NCI-H187 treated with DMSO at 0.1 percent for 48 hours (cell line): Measurements from ENCODE around the gene EXOSC6.
"Not testable (repeated sequence)": the region's sequence is repeated elsewhere in the genome, so short reads cannot be mapped to it uniquely, and the experiment has no call there.

Source experiments
- DNase-seq: peaks from one replicate; lab custom pipeline; 2025; lab: John Stamatoyannopoulos, UW

EXOSC6 gene

GRCh38 chr16:70251629-70252354 is at the start of gene EXOSC6:
Gene EXOSC6, minus strand, starts transcription at chr16:70251940. Its CDS starts 40 bp downstream, at chr16:70251900.
- DNase-seq, result peak; percentile 55

- DNase-seq, result no peak
Observed at GRCh38 chr16:70301121-70301520, 49.4 kb upstream of the EXOSC6 start.

DNA sequence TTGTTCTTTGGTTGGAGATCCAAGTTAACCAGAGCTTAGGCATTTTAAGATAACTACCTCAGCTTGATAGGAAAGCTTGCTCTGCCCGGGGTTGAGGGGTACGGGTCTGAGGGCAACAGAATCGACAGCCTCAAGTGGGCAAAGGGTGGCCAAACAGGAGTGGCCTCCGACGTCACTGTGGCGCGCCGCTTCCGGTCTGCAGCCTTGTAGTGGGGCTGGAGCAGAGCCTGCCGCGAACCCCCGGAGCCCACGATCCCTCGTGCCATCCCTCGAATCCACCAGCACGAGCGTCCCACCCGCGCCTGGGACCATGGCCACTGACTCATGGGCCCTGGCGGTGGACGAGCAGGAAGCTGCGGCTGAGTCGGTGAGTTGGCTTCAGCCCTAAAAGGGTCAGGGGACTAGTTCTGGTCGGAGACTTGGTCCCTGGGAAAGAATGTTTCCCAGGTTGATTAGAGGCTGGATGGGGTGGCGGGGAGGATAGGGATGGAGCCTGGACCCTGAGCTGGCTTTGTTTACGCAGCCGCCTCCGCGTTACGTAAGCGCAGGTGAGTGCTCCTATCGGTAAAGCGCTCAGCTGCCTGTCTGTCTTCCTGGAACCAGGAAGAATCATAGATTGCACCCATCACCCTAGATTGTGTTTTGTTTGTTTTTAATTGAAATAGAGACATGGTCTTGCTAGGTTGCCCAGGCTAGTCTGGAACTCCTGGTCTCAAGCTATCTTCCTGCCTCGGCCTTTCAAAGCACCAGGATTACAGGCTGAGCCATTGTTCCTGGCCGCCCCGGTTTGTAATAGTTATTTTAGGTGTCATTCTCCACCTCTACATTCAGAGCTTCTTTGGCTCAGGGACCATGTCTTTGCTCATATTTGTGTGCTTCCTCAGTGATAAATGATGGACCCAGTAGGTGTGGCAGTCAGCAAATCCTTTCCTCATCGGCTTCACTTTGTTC is 47.5 kb upstream of the EXOSC6 start, which contains the start of gene DDX19B:
Gene DDX19B (plus strand): TSS at position 199 of the 951 bp plus-strand sequence. CDS start 112 bp downstream, at position 311.
- DNase-seq, result peak; percentile 2

- no peak for DNase-seq
Observed at GRCh38 chr16:70295634-70296033, 43.9 kb upstream of the EXOSC6 start.

- DNase-seq, result no peak
Observed at GRCh38 chr16:70294385-70295025, 42.8 kb upstream of the EXOSC6 start.

DNA sequence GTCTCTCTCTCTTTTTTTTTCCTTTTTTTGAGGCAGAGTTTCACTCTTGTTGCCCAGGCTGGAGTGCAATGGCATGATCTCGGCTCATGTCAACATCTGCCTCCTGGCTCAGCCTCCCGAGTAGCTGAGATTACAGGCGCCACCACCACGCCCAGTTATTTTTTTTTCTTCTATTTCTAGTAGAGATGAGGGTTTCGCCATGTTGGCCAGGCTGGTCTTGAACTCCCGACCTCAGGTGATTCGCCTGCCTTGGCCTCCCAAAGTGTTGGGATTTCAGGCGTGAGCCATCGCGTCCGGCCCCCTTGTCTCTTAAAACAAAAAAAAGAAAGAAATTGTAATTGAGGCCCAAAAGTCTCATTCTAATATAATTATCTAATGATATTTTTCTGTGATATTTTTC is 40.4 kb upstream of the EXOSC6 start:
- not testable (repeated sequence) for DNase-seq

DNA sequence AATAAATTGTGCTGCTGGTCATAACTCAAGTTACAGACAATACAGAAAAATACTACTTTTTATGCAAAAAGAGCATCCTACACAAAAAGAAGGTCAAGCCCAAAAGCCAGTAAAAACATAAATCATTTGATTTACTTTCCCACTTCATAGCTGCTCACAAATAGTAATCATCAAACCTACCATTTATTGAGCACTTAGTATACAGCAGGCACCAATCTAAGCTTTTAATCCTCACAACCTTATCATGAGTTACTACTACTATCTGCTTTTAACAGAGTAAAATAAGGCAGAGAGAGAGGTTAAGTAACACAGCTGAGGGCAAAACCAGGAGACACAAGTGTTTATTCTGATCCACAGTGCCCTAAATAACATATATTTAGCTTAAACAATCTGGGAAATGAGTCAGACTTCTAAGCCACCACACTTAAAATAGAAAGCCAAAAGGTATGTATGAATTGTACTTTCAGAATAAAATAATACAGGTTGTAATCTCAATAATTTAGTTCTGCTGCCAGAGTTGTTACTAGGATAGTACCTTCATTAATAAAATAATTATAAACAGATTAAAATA is 39.3 kb upstream of the EXOSC6 start:
- DNase-seq, result no peak

DNA sequence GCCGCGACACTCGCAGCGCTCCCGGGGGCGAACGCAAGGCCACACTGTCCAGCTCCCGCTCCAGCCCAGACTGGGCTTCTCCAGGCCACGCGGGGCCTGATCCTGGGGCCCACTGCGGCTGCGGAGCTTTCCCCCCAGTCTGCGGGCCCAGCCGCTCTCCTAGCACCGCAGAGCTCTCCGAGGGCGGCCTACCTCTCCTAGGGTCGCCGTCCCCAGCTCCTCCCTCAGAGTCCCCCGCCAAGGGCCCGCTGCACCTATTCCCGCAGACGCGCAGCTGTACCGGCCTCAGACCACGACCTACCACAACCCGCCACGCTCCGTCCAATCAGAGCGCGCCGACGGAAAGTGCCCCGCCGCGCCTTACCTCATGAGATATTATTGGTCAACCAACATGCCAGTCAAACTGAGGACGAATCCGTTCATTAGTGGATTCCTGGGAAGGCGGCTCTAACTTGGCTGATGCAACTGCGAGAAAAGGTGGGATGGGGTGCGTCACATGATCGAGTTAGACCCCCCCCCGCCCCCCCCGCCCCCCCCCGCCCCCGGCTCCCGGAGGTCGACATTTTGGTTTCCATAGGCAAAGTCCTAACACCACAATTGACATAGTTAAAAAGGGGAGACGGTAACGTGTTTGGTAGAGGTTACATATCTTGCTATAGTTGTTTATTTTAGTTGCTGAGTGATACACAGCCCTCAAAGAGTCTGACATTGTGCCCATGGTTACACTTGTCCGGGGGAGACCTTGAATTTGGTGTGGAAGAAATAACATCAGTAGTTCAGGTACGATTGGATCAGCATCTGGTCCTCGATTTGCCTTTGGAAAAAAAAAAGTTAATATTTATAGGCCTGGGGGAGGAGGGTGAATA is 37.7 kb upstream of the EXOSC6 start, which contains the start of gene AARS1:
Gene AARS1 (minus strand): TSS at position 278 of the 866 bp plus-strand sequence. CDS start 6,743 bp downstream, outside the sequence.
- peak; percentile 87 for DNase-seq

DNA sequence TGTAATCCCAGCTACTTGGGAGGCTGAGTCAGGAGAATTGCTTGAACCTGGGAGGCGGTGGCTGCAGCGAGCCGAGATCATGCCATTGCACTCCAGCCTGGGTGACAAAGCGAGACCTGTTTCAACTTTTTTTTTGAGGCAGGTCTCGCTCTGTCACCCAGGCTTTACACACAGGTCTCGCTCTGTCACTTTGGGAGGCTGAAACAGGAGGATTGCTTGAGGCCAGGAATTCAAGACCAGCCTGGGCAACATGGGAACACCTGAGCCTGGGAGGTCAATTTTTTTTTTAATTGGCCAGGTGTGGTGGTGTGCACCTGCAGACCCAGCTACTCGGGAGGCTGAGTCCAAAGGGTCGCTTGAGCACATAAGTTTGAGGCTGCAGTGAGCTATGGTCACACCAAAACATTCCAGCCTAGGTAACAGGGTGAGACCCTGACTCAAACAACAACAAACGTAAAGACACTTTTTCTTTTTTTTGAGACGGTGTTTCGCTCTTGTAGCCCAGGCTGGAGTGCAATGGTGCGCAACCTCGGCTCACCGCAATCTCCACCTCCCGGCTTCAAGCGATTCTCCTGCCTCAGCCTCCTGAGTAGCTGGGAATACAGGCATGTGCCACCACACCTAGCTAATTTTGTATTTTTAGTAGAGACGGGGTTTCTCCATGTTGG is 35.7 kb upstream of the EXOSC6 start:
- DNase-seq, result not testable (repeated sequence)

DNA sequence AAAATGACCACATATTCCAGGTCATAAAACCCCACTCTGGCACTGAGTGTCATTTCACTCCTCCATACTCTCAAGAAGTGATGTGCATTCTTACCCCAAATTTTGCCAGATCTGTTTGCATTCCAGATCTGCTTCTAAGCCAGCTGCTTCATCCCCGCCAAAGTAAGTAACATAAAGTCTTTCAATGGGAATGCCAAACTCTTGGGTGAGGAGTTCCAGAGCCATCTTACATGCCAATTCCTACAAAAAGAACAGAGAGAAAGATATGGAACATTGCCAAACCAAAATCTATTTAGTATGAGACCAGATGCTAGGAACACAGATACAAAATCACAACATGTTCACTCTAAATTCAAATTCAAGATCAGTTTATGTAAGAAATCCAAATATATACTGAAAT is 24.7 kb upstream of the EXOSC6 start:
- DNase-seq, result no peak

GRCh38 chr16:70271696-70272095 is 20.0 kb upstream of the EXOSC6 start:
- no peak for DNase-seq

DNA sequence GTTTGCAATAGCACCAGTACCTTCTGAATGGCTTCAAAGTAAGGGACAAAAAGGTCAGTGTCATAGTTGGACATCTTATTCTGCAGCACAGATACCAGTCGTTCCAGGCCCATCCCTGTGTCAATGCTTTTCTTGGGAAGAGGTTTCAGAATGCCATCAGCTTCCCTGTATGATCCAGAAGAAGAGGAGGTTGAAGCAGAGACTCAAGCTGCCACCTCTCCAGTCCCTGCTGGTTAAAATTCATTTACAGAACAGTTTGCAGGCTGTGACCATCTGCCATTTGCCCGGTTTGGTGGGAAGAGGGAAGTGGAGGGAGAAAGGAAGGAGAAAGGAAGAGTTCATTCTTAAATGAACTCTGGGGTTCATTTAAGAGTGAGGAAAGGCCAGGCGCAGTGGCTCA is 18.4 kb upstream of the EXOSC6 start:
- no peak for DNase-seq

GRCh38 chr16:70269471-70269870 is 17.7 kb upstream of the EXOSC6 start:
- DNase-seq, result no peak

DNA sequence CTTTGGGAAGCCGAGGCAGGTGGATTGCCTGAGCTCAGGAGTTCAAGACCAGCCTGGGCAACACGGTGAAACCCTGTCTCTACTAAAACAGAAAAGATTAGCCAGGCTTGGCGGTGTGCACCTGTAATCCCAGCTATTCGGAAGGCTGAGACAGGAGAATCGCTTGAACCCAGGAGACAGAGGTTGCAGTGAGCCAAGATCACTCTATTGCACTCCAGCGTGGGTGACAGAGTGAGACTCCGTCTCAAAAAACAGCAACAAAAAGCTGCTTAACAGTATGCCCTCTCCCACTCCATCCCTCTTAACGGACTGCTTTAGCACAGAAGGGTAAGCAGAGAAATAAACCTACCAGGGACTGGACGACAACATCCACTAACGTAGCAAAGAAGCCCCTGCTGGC is 16.2 kb upstream of the EXOSC6 start:
- DNase-seq, result not testable (repeated sequence)

GRCh38 chr16:70267516-70267915 is 15.8 kb upstream of the EXOSC6 start:
- DNase-seq, result no peak

GRCh38 chr16:70259903-70260302 is 8.2 kb upstream of the EXOSC6 start:
- not testable (repeated sequence) for DNase-seq

- no peak for DNase-seq
Observed at GRCh38 chr16:70258946-70259345, 7.2 kb upstream of the EXOSC6 start.

DNA sequence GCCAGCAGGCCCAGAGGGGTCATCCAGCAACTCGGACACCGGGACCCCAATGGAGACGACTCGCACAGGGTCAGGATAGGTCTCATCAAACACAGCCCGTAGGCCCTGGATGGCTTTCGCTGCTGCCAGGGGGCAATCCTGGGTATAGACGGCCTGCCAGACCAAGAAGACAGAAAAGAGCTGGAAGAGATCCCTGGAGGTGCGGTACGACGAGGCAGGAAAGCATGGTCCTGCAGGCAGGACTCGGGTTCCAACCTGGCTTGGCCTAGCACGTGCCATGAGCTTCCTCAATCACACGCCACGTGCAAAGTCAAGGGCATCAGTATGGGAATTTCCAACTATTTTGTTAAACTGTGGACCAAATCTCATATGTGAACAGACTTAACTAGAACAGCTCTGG is 6.3 kb upstream of the EXOSC6 start:
- DNase-seq, result no peak

GRCh38 chr16:70257391-70257790 is 5.7 kb upstream of the EXOSC6 start:
- DNase-seq, result no peak

GRCh38 chr16:70255574-70255973 is 3.8 kb upstream of the EXOSC6 start:
- DNase-seq, result no peak
